ENCODE data around the gene ANKRD17.

Gene ANKRD17

GRCh38 chr4:73053974-73054480 lies 204.6 kb downstream of the ANKRD17 start:
- Histone ChIP-seq H3K27ac (ENCODE audit: low read depth, low read length) (peak overlapping the region; percentile 56; the same call in 1 of the 2 replicates), H3K4me3 (ENCODE audit: low read depth, low read length) (no peak overlapping the region), H3K9me3 (ENCODE audit: control insufficient read depth, insufficient read depth, low read depth, low read length) (no peaks in the 10 kb centered on the region), H3K27me3 (ENCODE audit: control insufficient read depth, insufficient read depth, low read length) (no peaks in the 10 kb centered on the region), H3K4me1 (ENCODE audit: control insufficient read depth, insufficient read depth, low read length) (peaks cover 18% of the 10 kb centered on the region; the same call in 1 of the 2 replicates), H3K9ac (ENCODE audit: low read length) (no peak overlapping the region), H3K36me3 (ENCODE audit: control insufficient read depth, insufficient read depth, low read length) (peaks cover 36% of the 10 kb centered on the region)

GRCh38 chr4:73053076-73053475 lies 205.5 kb downstream of the ANKRD17 start:
- Histone ChIP-seq H3K4me3 (ENCODE audit: low read depth, low read length) (no peak overlapping the region), H3K9ac (ENCODE audit: low read length) (no peak overlapping the region), H3K4me1 (ENCODE audit: control insufficient read depth, insufficient read depth, low read length) (peaks cover 18% of the 10 kb centered on the region; the same call in 1 of the 2 replicates), H3K9me3 (ENCODE audit: control insufficient read depth, insufficient read depth, low read depth, low read length) (no peaks in the 10 kb centered on the region), H3K36me3 (ENCODE audit: control insufficient read depth, insufficient read depth, low read length) (peaks cover 26% of the 10 kb centered on the region), H3K27me3 (ENCODE audit: control insufficient read depth, insufficient read depth, low read length) (no peaks in the 10 kb centered on the region), H3K27ac (ENCODE audit: low read depth, low read length) (no peak overlapping the region)

- Histone ChIP-seq H3K9ac (ENCODE audit: low read length) (no peak overlapping the region), H3K27ac (ENCODE audit: low read depth, low read length) (no peak overlapping the region), H3K9me3 (ENCODE audit: control insufficient read depth, insufficient read depth, low read depth, low read length) (no peaks in the 10 kb centered on the region), H3K36me3 (ENCODE audit: control insufficient read depth, insufficient read depth, low read length) (peaks cover 12% of the 10 kb centered on the region), H3K4me3 (ENCODE audit: low read depth, low read length) (no peak overlapping the region), H3K27me3 (ENCODE audit: control insufficient read depth, insufficient read depth, low read length) (no peaks in the 10 kb centered on the region), H3K4me1 (ENCODE audit: control insufficient read depth, insufficient read depth, low read length) (peaks cover 18% of the 10 kb centered on the region; the same call in 1 of the 2 replicates)
Observed at GRCh38 chr4:73051625-73052024, 207.0 kb downstream of the ANKRD17 start.

GRCh38 chr4:73045879-73046278 lies 212.7 kb downstream of the ANKRD17 start:
- no peaks in the 10 kb centered on the region for H3K27me3 ChIP-seq (ENCODE audit: control insufficient read depth, insufficient read depth, low read length)
- H3K27ac ChIP-seq (ENCODE audit: low read depth, low read length), result no peak overlapping the region
- no peak overlapping the region for H3K4me3 ChIP-seq (ENCODE audit: low read depth, low read length)

GRCh38 chr4:73037057-73037456 lies 221.5 kb downstream of the ANKRD17 start:
- no peaks in the 10 kb centered on the region for H3K4me1 ChIP-seq (ENCODE audit: control insufficient read depth, insufficient read depth, low read length)
- no peak overlapping the region for H3K4me3 ChIP-seq (ENCODE audit: low read depth, low read length)
- no peak overlapping the region for H3K27ac ChIP-seq (ENCODE audit: low read depth, low read length)
- no peaks in the 10 kb centered on the region for H3K36me3 ChIP-seq (ENCODE audit: control insufficient read depth, insufficient read depth, low read length)
- H3K9ac ChIP-seq (ENCODE audit: low read length), result no peak overlapping the region
- no peaks in the 10 kb centered on the region for H3K27me3 ChIP-seq (ENCODE audit: control insufficient read depth, insufficient read depth, low read length)
- peaks cover 16% of the 10 kb centered on the region for H3K9me3 ChIP-seq (ENCODE audit: control insufficient read depth, insufficient read depth, low read depth, low read length)

More at GRCh38 chr4:73045879-73046278, 212.7 kb downstream of the ANKRD17 start:
- Histone ChIP-seq H3K9ac (ENCODE audit: low read length) (no peak overlapping the region), H3K9me3 (ENCODE audit: control insufficient read depth, insufficient read depth, low read depth, low read length) (no peaks in the 10 kb centered on the region), H3K4me1 (ENCODE audit: control insufficient read depth, insufficient read depth, low read length) (no peaks in the 10 kb centered on the region), H3K36me3 (ENCODE audit: control insufficient read depth, insufficient read depth, low read length) (no peaks in the 10 kb centered on the region)

GRCh38 chr4:73036123-73036522 lies 222.5 kb downstream of the ANKRD17 start:
- H3K27me3 ChIP-seq (ENCODE audit: control insufficient read depth, insufficient read depth, low read length), result no peaks in the 10 kb centered on the region
- no peak overlapping the region for H3K27ac ChIP-seq (ENCODE audit: low read depth, low read length)
- no peaks in the 10 kb centered on the region for H3K36me3 ChIP-seq (ENCODE audit: control insufficient read depth, insufficient read depth, low read length)
- no peaks in the 10 kb centered on the region for H3K4me1 ChIP-seq (ENCODE audit: control insufficient read depth, insufficient read depth, low read length)
- no peak overlapping the region for H3K4me3 ChIP-seq (ENCODE audit: low read depth, low read length)
- H3K9me3 ChIP-seq (ENCODE audit: control insufficient read depth, insufficient read depth, low read depth, low read length), result peaks cover 16% of the 10 kb centered on the region
- H3K9ac ChIP-seq (ENCODE audit: low read length), result no peak overlapping the region

GRCh38 chr4:73034896-73035295 lies 223.7 kb downstream of the ANKRD17 start:
- H3K27ac ChIP-seq (ENCODE audit: low read depth, low read length), result no peak overlapping the region
- no peaks in the 10 kb centered on the region for H3K36me3 ChIP-seq (ENCODE audit: control insufficient read depth, insufficient read depth, low read length)
- H3K4me3 ChIP-seq (ENCODE audit: low read depth, low read length), result no peak overlapping the region
- H3K9me3 ChIP-seq (ENCODE audit: control insufficient read depth, insufficient read depth, low read depth, low read length), result peaks cover 20% of the 10 kb centered on the region
- no peaks in the 10 kb centered on the region for H3K27me3 ChIP-seq (ENCODE audit: control insufficient read depth, insufficient read depth, low read length)
- H3K9ac ChIP-seq (ENCODE audit: low read length), result no peak overlapping the region
- H3K4me1 ChIP-seq (ENCODE audit: control insufficient read depth, insufficient read depth, low read length), result no peaks in the 10 kb centered on the region

GRCh38 chr4:73028621-73029020 lies 230.0 kb downstream of the ANKRD17 start:
- Histone ChIP-seq H3K4me3 (ENCODE audit: low read depth, low read length) (no peak overlapping the region), H3K9ac (ENCODE audit: low read length) (no peak overlapping the region), H3K4me1 (ENCODE audit: control insufficient read depth, insufficient read depth, low read length) (no peaks in the 10 kb centered on the region), H3K27me3 (ENCODE audit: control insufficient read depth, insufficient read depth, low read length) (no peaks in the 10 kb centered on the region), H3K9me3 (ENCODE audit: control insufficient read depth, insufficient read depth, low read depth, low read length) (0 out of 2 replicates have a peak, but pooled peaks cover 9% of the 10 kb centered on the region), H3K27ac (ENCODE audit: low read depth, low read length) (no peak overlapping the region), H3K36me3 (ENCODE audit: control insufficient read depth, insufficient read depth, low read length) (no peaks in the 10 kb centered on the region)

All from HUES6 (cell line).